K562 treated with DMSO at 1 percent for 12 hours (cell line): Measurements from ENCODE around the gene IQCH. TPM values are rescaled to one million over a fixed set of nuclear protein-coding genes. Genes with fewer than 3 reads are reported as not detected.

Source experiments
- total RNA-seq: library from RNA; unstranded; fragments of 300-600 nt; gene quantifications from 2 replicates; pipeline ENCODE4 v1.2.3, GENCODE V29; 2022; ENCODE audit not compliant: insufficient read depth

IQCH gene
- 0.47 and 4.7 TPM in 2 replicates for total RNA-seq

DNA sequence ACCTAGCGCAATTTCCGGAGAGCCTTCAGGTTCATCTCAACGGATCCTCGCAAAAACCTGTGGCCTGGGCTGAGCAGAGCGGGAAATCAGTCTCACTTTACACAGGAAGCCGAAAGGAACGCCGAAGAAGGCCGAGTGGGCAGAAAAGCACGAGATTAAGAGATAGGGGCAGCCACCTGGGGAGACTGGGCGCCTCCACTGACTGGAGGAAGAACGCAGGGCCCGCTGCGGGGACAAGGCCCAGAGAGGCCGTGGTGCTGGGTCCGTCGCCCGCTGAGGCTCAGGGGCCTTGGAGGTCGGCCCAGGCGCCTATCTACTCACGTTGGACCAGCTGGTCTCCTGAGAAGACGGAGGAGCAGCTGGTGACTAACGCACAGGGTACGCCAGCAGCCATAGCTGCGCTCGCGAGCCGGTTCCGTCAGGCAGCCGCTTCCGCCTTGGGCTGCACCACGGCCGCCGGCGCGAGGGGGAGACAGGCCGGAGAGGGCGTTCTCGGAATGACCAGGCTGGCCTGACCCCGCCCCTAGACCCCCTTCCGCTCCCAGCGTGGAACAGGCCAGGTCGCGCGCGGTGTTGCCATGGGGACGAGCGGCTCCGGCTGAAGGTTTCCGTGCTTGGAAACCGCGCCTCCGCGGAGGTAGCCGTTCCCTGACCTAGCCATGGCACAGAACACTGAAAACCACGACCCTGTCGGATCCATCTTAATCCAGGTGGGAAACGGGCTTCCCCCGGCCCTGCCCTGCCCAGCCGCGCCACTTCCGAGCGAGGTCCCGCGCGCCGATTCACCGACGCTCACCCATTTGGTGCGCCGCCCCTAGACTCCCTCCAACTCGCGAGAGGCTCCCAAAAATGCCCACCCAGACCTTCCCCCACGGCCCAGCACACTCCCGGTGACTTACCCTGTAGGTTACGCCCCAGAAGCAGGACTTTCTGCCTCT is at the start of gene IQCH, which contains the start of gene AAGAB:
Gene IQCH (plus strand): TSS at position 549 of the 938 bp plus-strand sequence. CDS start 111 bp downstream, at position 660.
Gene AAGAB (minus strand): TSS at position 424 of the 938 bp plus-strand sequence. CDS start 30 bp downstream, at position 394.

DNA sequence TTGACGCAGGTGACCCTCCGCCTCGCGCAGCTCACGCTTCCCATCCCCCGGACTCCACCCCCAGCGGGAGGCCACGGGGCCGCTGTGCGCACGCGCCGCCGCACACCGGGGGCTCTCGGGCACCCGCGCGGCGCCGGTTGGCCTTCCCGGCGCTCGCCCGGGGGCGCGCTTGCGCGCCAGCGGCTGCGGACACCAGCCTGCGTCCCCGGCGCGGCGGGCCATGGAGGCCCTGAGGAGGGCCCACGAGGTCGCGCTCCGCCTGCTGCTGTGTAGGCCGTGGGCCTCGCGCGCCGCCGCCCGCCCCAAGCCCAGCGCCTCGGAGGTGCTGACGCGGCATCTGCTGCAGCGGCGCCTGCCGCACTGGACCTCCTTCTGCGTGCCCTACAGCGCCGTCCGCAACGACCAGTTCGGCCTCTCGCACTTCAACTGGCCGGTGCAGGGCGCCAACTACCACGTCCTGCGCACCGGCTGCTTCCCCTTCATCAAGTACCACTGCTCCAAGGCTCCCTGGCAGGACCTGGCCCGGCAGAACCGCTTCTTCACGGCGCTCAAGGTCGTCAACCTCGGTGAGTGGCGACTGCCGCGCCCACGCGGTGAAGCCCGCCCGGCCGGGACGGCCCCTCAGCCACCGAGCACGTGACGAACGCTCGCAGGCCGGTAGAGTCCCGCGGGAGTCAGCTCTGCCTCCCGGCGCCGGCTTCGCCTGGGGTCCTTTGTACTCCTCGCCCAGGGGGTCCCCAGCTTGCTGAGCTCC is 266.6 kb downstream of the IQCH start, which contains the start of gene C15orf61:
Gene C15orf61 (plus strand): TSS at position 103 of the 754 bp plus-strand sequence. CDS start 118 bp downstream, at position 221.

DNA sequence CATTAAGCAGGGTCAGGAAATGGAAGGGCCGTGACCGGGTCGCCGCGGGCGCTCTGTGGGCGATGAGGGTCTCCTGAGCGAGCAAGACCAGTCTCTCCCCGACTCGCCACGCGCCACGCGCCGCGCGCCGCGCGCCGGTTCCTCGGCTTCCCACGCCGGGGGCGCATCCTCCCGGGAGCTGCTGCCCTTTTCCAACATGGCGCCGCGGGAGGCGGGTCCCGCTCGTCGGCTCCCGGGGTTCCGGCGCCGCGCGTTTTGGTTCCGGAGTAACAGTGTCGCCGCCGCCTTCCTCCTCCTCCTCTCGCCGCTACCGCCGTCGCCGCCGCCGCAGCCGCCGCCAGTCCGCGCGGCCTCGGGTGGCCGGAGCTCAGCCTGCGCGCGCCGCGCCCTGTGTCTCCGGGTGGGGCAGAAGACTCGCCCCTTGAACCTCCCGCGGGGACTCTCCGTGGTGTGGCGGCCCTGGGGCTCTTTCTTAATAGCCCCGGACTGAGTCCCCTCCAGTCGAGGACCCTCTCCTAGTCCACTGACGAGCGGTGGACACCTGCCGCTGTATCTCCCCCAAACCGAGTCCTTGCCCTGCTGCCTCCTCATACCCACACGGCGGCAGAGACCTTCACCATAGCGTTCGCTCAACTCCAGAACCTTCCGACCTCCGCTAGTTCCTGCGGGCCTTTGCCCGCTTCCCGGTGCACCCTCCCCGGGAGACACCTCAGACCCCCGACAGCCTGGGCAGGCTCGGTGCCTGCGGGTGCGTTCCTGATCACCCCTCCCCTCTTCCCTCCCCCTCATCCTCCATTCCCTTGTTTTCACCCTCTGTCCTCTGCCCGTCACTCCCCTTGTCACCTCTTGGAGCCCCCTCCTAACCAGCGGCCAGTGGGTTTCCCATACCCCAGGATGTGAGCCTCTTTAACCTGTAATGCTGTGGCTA is 288.1 kb downstream of the IQCH start, which contains the start of gene MAP2K5:
Gene MAP2K5 (plus strand): TSS at position 284 of the 928 bp plus-strand sequence. CDS start 633 bp downstream, at position 917.

Other genes starting within 250 kb of the IQCH start
- 8.5 and 23.5 TPM in 2 replicates for gene SMAD3, start 189.2 kb upstream of the IQCH start, total RNA-seq
- gene AAGAB, start 125 bp upstream of the IQCH start, total RNA-seq = 32.5 and 50.5 TPM in 2 replicates